Mucosa of descending colon (tissue), 3 donors: Measurements from ENCODE around the gene ADAMTS19. TPM values are rescaled to one million over a fixed set of nuclear protein-coding genes. Genes with fewer than 3 reads are reported as not detected.

Source experiments
- ATAC-seq: fragments of 200-7000 bp; cut with Tn5 transposase; one replicate; pipeline ENCODE4 v1.9.1; 2020; ENCODE audit warnings: mild to moderate bottlenecking, moderate library complexity
- DNase-seq, 3 donors: peaks; one replicate each; pipeline ENCODE4 v3.0.0-alpha.2; 2020
- H3K36me3 ChIP-seq: fragments of 200-600 bp; one replicate; pipeline ENCODE4 v1.8.0; 2021; ENCODE audit warnings: low read depth, mild to moderate bottlenecking
- H3K4me1 ChIP-seq: fragments of 200-600 bp; one replicate; pipeline ENCODE4 v1.8.0; 2021; ENCODE audit warnings: low read depth, mild to moderate bottlenecking
- H3K4me3 ChIP-seq: fragments of 200-600 bp; one replicate; pipeline ENCODE4 v1.8.0; 2021; ENCODE audit warnings: mild to moderate bottlenecking
- H3K9me3 ChIP-seq: fragments of 200-600 bp; one replicate; pipeline ENCODE4 v1.8.0; 2021; ENCODE audit warnings: mild to moderate bottlenecking
- CTCF ChIP-seq: fragments of 200-600 bp; IDR thresholded peaks from one replicate; pipeline ENCODE4 v1.8.0; 2022; ENCODE audit warnings: antibody characterized with exemption, mild to moderate bottlenecking
- intact Hi-C, 2 donors: fragments of 100-400 bp; cut with DNase I in 1 of 2; cut with micrococcal nuclease in 1 of 2; formaldehyde crosslinking; loops; one replicate each; pipeline versions ENCODE4 v1.11.0 to v1.11.1; 2022; cut with DNase I, micrococcal nuclease
- total RNA-seq, 3 donors: library from RNA; stranded (reverse); fragmentation: NEBNext Ultra II Directional in 2 of 3; extraction: Animal tissue kit (Norgen Biotek cat#: 25700) in 2 of 3; gene quantifications; one replicate each; pipeline versions ENCODE4 v1.2.1 to v1.2.4, GENCODE V29; 2021 to 2023
- donor health status: DM: no; HTN: no; CAD: no; lungs with moderate emphysema.
- donor health status: DM: no; HTN: no; CAD: no.
- donor health status: DM: no; HTN: yes; CAD: no.

Gene ADAMTS19
- total RNA-seq, 3 donors from 2014 or later: 0.12 to 1.6 (median 0.75) TPM

- no peak for TF ChIP-seq CTCF
- no peak overlapping the region for H3K4me3 ChIP-seq
- H3K4me1 ChIP-seq: no peaks in the 10 kb centered on the region
- no peak for ATAC-seq
- no peak for DNase-seq
- intact Hi-C loops: no loop called here
- H3K36me3 ChIP-seq: no peaks in the 10 kb centered on the region
- no peaks in the 10 kb centered on the region for H3K9me3 ChIP-seq
Observed at GRCh38 chr5:129716651-129717050, 256.6 kb downstream of the ADAMTS19 start.

DNA sequence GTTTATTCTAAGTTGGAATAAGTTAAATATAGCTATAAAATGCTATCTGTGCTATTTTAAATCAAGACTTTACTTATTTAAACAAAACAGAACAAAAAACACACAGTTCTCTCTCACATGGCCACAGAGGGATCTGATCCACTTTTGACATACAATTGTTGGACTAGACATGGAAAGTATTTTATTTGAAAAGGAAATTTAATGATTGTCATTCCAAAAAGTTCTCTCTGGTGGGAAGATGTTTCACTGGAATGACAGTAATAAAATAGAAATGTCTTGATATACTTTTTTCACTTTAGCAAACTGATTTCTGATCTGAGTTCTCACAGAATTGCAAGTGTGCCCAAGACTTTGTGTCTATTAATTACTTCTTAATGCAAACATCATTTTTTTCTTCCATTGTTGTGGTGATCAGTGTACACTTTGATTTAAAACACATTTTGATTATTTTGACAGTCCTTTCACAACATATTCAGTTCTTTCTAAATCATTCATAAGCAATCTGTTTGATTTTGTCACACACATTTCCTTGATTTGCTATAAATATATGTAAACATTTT is 257.7 kb downstream of the ADAMTS19 start:
- intact Hi-C loops: no loop called here

DNA sequence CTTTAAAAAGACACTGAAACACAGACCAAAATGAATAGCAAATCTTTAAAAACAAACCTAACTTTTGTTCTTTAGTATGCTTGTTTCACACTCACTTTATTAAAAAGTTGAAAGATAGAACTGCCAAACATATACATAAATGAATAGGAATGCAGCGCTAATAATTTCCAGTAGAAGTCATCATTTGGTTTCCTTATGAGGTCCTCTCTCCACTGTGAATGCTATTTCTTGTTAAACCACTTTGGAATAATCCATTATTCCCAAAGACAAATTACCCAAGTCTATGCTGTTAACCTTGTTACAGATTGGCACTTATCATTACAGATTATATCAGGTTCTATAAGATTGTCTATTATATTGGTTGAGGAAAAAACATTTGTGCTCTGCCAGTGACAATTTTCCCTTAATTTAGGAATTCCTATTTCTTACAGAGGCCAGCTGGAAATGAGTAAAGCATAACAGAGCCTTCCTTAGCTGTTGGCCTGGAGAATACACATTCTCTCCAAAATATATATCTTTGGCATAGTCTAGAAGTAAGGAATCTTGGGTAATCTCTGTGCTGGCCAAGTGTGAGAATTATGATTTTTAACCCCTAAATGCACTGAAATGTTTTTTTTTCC is 258.5 kb downstream of the ADAMTS19 start:
- Histone ChIP-seq H3K9me3 (no peaks in the 10 kb centered on the region), H3K4me3 (no peak overlapping the region), H3K4me1 (no peaks in the 10 kb centered on the region), H3K36me3 (no peaks in the 10 kb centered on the region)
- no peak for TF ChIP-seq CTCF
- ATAC-seq (no peak), DNase-seq (no peak)
- intact Hi-C loops: no loop called here

More for the DNA sequence above, 257.7 kb downstream of the ADAMTS19 start:
- ATAC-seq (no peak), DNase-seq (no peak)
- Histone ChIP-seq H3K4me1 (no peaks in the 10 kb centered on the region), H3K4me3 (no peak overlapping the region), H3K9me3 (no peaks in the 10 kb centered on the region), H3K36me3 (no peaks in the 10 kb centered on the region)
- TF ChIP-seq CTCF: no peak

GRCh38 chr5:129724222-129724621 is 264.1 kb downstream of the ADAMTS19 start:
- TF ChIP-seq CTCF: no peak
- no peaks in the 10 kb centered on the region for H3K9me3 ChIP-seq
- DNase-seq: no peak
- no peaks in the 10 kb centered on the region for H3K4me1 ChIP-seq
- ATAC-seq: no peak
- H3K4me3 ChIP-seq: no peak overlapping the region
- intact Hi-C loops: no loop called here
- no peaks in the 10 kb centered on the region for H3K36me3 ChIP-seq

- ATAC-seq (no peak), DNase-seq (no peak)
- no peak for TF ChIP-seq CTCF
- H3K36me3 ChIP-seq: no peaks in the 10 kb centered on the region
- no peaks in the 10 kb centered on the region for H3K9me3 ChIP-seq
- H3K4me1 ChIP-seq: no peaks in the 10 kb centered on the region
- intact Hi-C loops: no loop called here
- H3K4me3 ChIP-seq: no peak overlapping the region
Observed at GRCh38 chr5:129724647-129725046, 264.5 kb downstream of the ADAMTS19 start.
